ENCODE results near the gene HS3ST5.

HS3ST5 gene

GRCh38 chr6:114162691-114163347 is 180.0 kb downstream of the HS3ST5 start:
- CTCF ChIA-PET: no interaction called here
- no peak overlapping the region for H3K4me3 ChIP-seq (ENCODE audit: low read depth, low read length)
- POLR2A ChIA-PET: no interaction called here
- TF ChIP-seq CTCF (IDR thresholded peaks at IDR 0.05; ENCODE audit: insufficient read depth, low read length, missing control alignments): no peak
- no peak for DNase-seq (ENCODE audit: low read depth, low spot score)

GRCh38 chr6:114160881-114161280 is 181.9 kb downstream of the HS3ST5 start:
- TF ChIP-seq CTCF (IDR thresholded peaks at IDR 0.05; ENCODE audit: insufficient read depth, low read length, missing control alignments): no peak
- H3K4me3 ChIP-seq (ENCODE audit: low read depth, low read length): no peak overlapping the region
- DNase-seq (ENCODE audit: low read depth, low spot score): no peak
- POLR2A ChIA-PET: no interaction called here
- CTCF ChIA-PET: no interaction called here

GRCh38 chr6:114159727-114160126 is 183.1 kb downstream of the HS3ST5 start:
- TF ChIP-seq CTCF (IDR thresholded peaks at IDR 0.05; ENCODE audit: insufficient read depth, low read length, missing control alignments): no peak
- H3K4me3 ChIP-seq (ENCODE audit: low read depth, low read length): no peak overlapping the region
- POLR2A ChIA-PET: no interaction called here
- CTCF ChIA-PET: no interaction called here
- no peak for DNase-seq (ENCODE audit: low read depth, low spot score)

DNA sequence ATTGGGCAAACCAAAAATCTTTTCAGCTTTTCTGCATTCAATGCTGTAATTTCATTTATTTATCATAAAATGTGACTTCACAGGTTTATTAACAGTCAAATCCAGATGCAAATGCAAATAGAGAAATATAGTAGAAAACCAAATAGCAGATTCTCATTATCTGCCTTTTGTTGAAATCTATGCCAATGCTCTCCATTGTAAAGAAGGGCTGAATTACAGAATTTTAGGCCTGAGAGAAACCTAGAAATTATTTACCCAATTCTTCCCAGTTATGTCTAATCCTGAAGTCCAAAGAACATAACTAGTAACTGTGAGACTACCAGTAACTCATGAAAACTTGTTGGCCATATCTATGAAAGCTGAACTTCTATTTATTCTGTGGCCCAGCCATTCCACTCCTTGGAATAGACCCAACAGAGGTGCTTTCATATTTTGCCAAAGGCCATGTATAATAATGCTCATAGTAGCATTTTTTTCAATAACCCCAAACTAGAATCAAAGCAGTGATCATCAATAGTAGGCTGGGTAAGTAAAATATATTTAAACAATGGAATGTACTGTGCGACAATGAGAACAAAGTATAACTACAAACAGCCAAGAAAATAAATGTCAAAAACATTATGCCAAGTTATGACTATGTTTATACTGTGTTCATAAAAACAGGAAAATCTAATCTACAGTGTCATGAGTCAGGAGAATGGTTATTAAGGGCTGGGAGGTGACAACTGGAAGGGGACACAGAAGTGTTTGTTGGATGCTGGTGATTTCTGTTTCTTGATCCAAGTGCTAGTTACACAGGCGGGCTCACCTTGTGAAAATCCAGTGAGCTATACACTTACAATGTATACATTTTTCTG is 183.8 kb downstream of the HS3ST5 start:
- ChIA-PET CTCF (no interaction called here), POLR2A (no interaction called here)
- no peak overlapping the region for H3K4me3 ChIP-seq (ENCODE audit: low read depth, low read length)
- TF ChIP-seq CTCF (IDR thresholded peaks at IDR 0.05; ENCODE audit: insufficient read depth, low read length, missing control alignments): no peak
- DNase-seq (ENCODE audit: low read depth, low spot score): no peak

DNA sequence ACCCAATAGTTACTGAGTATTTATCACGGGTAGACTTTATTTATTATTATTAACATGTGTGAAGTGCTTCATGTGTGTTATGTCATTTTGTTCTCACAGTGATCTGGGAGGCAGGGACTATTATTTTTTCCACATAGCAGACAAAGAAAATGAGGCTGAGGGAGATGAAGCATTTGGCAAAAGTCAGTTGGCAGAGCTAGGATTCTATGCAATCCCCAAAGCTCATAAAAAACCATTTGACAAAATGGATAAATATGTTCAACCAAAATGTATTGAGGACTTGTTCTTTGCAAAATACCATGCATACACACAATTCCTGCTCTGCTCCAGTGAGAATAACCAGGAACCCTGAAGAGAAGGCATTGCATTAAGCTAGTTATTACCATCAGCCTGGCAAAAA is 184.4 kb downstream of the HS3ST5 start:
- no peak overlapping the region for H3K4me3 ChIP-seq (ENCODE audit: low read depth, low read length)
- ChIA-PET POLR2A (no interaction called here), CTCF (no interaction called here)
- no peak for DNase-seq (ENCODE audit: low read depth, low spot score)
- no peak for TF ChIP-seq CTCF (IDR thresholded peaks at IDR 0.05; ENCODE audit: insufficient read depth, low read length, missing control alignments)

DNA sequence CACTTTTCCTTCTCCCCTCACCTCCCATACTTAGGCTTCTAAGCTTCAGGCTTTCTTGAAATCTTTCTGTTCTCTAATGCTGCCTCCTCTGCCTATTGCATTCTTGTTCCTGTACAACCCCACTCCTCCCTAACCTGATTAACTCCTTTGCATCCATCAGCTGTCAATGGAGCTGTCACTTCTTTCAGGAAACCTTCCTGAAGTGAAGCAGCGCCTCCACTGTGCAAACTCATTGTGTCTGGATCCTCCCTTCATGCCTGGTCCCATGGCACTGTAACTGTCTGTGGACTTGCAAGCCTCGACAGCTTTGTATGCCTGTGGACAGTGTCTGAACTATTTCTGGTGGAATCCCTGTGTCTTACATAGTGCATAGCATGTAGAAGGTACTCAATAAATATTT is 185.0 kb downstream of the HS3ST5 start:
- ChIA-PET CTCF (no interaction called here), POLR2A (no interaction called here)
- no peak for DNase-seq (ENCODE audit: low read depth, low spot score)
- H3K4me3 ChIP-seq (ENCODE audit: low read depth, low read length): no peak overlapping the region
- no peak for TF ChIP-seq CTCF (IDR thresholded peaks at IDR 0.05; ENCODE audit: insufficient read depth, low read length, missing control alignments)

Measured in AG04449 (cell line).